ENCODE results near the gene CDH8.
A peak's percentile ranks its signal among the peaks of the same experiment; 100 is the strongest.

The CDH8 gene

GRCh38 chr16:61818850-61819249, 217.4 kb downstream of the CDH8 start:
- ATAC-seq (ENCODE audit: low read depth) (no peak), DNase-seq (ENCODE audit: low spot score) (no peak)
- Histone ChIP-seq H3K27me3 (ENCODE audit: insufficient read depth, poor library complexity, severe bottlenecking) (no peaks in the 10 kb centered on the region), H3K9me3 (ENCODE audit: severe bottlenecking) (no peaks in the 10 kb centered on the region), H3K4me1 (ENCODE audit: insufficient read depth, poor library complexity, severe bottlenecking) (no peaks in the 10 kb centered on the region), H3K4me3 (ENCODE audit: severe bottlenecking) (no peak overlapping the region), H3K36me3 (ENCODE audit: low read depth) (no peaks in the 10 kb centered on the region), H3K27ac (ENCODE audit: poor library complexity, severe bottlenecking) (no peak overlapping the region)
- no peak for TF ChIP-seq CTCF (IDR thresholded peaks at IDR 0.05; ENCODE audit: poor library complexity, severe bottlenecking)

- H3K36me3 ChIP-seq (ENCODE audit: low read depth) = no peaks in the 10 kb centered on the region
- no peaks in the 10 kb centered on the region for H3K9me3 ChIP-seq (ENCODE audit: severe bottlenecking)
- no peaks in the 10 kb centered on the region for H3K27me3 ChIP-seq (ENCODE audit: insufficient read depth, poor library complexity, severe bottlenecking)
- H3K27ac ChIP-seq (ENCODE audit: poor library complexity, severe bottlenecking) = no peak overlapping the region
- no peak for TF ChIP-seq CTCF (IDR thresholded peaks at IDR 0.05; ENCODE audit: poor library complexity, severe bottlenecking)
- no peaks in the 10 kb centered on the region for H3K4me1 ChIP-seq (ENCODE audit: insufficient read depth, poor library complexity, severe bottlenecking)
- ATAC-seq (ENCODE audit: low read depth) (no peak), DNase-seq (ENCODE audit: low spot score) (no peak)
- no peak overlapping the region for H3K4me3 ChIP-seq (ENCODE audit: severe bottlenecking)
These were observed 218.5 kb downstream of the CDH8 start for GRCh38 chr16:61817583-61818278.

GRCh38 chr16:61814726-61815347, 221.4 kb downstream of the CDH8 start:
- Histone ChIP-seq H3K27me3 (ENCODE audit: insufficient read depth, poor library complexity, severe bottlenecking) (no peaks in the 10 kb centered on the region), H3K4me1 (ENCODE audit: insufficient read depth, poor library complexity, severe bottlenecking) (no peaks in the 10 kb centered on the region), H3K27ac (ENCODE audit: poor library complexity, severe bottlenecking) (no peak overlapping the region), H3K4me3 (ENCODE audit: severe bottlenecking) (no peak overlapping the region), H3K36me3 (ENCODE audit: low read depth) (no peaks in the 10 kb centered on the region), H3K9me3 (ENCODE audit: severe bottlenecking) (no peaks in the 10 kb centered on the region)
- ATAC-seq (ENCODE audit: low read depth) (no peak), DNase-seq (ENCODE audit: low spot score) (no peak)
- peak; percentile 20 for TF ChIP-seq CTCF (IDR thresholded peaks at IDR 0.05; ENCODE audit: poor library complexity, severe bottlenecking)

- Histone ChIP-seq H3K9me3 (ENCODE audit: severe bottlenecking) (no peaks in the 10 kb centered on the region), H3K36me3 (ENCODE audit: low read depth) (no peaks in the 10 kb centered on the region), H3K4me1 (ENCODE audit: insufficient read depth, poor library complexity, severe bottlenecking) (no peaks in the 10 kb centered on the region), H3K27me3 (ENCODE audit: insufficient read depth, poor library complexity, severe bottlenecking) (no peaks in the 10 kb centered on the region), H3K27ac (ENCODE audit: poor library complexity, severe bottlenecking) (no peak overlapping the region), H3K4me3 (ENCODE audit: severe bottlenecking) (no peak overlapping the region)
- DNase-seq (ENCODE audit: low spot score) = no peak
- TF ChIP-seq CTCF (IDR thresholded peaks at IDR 0.05; ENCODE audit: poor library complexity, severe bottlenecking) = no peak
- ATAC-seq (ENCODE audit: low read depth) = no peak
These were observed 222.9 kb downstream of the CDH8 start for GRCh38 chr16:61813339-61813738.

- H3K27ac ChIP-seq (ENCODE audit: poor library complexity, severe bottlenecking) = no peak overlapping the region
- H3K27me3 ChIP-seq (ENCODE audit: insufficient read depth, poor library complexity, severe bottlenecking) = no peaks in the 10 kb centered on the region
- no peak overlapping the region for H3K4me3 ChIP-seq (ENCODE audit: severe bottlenecking)
- no peaks in the 10 kb centered on the region for H3K36me3 ChIP-seq (ENCODE audit: low read depth)
- DNase-seq (ENCODE audit: low spot score) = no peak
- no peaks in the 10 kb centered on the region for H3K9me3 ChIP-seq (ENCODE audit: severe bottlenecking)
- H3K4me1 ChIP-seq (ENCODE audit: insufficient read depth, poor library complexity, severe bottlenecking) = no peaks in the 10 kb centered on the region
- no peak for ATAC-seq (ENCODE audit: low read depth)
- no peak for TF ChIP-seq CTCF (IDR thresholded peaks at IDR 0.05; ENCODE audit: poor library complexity, severe bottlenecking)
These were observed 224.0 kb downstream of the CDH8 start for GRCh38 chr16:61812251-61812650.

Data from RWPE2 (cell line).